UCSD-AML1 (cell line): Measurements from ENCODE around the gene PCSK4.

Source experiments
- DNase-seq: peaks from one replicate; lab custom pipeline; 2025; ENCODE audit not compliant: unreplicated experiment; lab: John Stamatoyannopoulos, UW

The PCSK4 gene

GRCh38 chr19:1457031-1457739 is 33.0 kb downstream of the PCSK4 start:
- DNase-seq: no peak

GRCh38 chr19:1456121-1456900 is 33.8 kb downstream of the PCSK4 start:
- no peak for DNase-seq

- peak; percentile 81 for DNase-seq
Observed at GRCh38 chr19:1455336-1456120, 34.6 kb downstream of the PCSK4 start.

DNA sequence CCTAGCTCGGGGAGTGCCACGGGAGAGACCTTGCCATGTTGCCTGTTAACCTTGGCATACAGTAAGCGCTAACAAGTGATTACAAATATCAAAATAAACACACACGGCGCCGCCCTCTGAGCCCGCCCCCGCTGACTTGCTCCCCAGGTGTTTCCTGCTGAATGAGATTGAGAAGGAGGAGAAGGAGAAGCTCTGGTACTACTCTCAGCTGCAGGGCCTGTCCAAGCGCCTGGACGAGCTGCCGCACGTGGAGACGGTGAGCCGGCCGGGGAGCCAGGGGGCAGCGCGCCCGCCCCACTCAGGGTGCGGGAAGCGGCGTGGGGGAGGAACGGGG is 35.2 kb downstream of the PCSK4 start:
- peak; percentile 36 for DNase-seq

GRCh38 chr19:1453525-1454364 is 36.4 kb downstream of the PCSK4 start:
- peak; percentile 25 for DNase-seq

DNA sequence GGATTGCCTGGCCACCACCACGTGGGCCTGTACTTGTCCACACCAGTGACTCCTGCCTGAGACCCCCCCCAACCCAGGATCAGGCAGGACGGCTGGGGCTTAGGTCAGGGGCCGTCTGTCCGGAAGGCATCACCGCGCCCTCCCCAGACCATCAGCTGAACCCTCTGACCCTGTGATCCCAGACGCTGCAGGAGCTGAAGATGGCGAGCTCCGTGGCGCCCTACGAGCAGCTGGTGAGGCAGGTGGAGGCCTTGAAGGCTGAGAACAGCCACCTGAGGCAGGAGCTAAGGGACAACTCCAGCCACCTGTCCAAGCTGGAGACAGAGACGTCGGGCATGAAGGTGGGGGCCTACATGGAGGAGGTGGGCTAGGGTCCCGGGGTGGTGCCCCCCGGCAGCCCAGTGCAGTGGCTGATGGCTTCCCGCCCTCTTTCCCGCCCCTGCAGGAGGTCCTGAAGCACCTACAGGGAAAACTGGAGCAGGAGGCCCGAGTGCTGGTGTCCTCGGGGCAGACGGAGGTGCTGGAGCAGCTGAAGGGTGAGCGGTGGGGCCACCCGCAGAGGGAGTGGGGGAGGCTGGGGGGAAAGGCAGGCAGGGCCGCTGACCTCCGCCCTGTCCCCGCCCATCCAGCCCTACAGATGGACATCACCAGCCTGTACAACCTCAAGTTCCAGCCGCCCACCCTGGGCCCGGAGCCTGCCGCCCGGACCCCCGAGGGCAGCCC is 37.2 kb downstream of the PCSK4 start:
- DNase-seq: no peak

DNA sequence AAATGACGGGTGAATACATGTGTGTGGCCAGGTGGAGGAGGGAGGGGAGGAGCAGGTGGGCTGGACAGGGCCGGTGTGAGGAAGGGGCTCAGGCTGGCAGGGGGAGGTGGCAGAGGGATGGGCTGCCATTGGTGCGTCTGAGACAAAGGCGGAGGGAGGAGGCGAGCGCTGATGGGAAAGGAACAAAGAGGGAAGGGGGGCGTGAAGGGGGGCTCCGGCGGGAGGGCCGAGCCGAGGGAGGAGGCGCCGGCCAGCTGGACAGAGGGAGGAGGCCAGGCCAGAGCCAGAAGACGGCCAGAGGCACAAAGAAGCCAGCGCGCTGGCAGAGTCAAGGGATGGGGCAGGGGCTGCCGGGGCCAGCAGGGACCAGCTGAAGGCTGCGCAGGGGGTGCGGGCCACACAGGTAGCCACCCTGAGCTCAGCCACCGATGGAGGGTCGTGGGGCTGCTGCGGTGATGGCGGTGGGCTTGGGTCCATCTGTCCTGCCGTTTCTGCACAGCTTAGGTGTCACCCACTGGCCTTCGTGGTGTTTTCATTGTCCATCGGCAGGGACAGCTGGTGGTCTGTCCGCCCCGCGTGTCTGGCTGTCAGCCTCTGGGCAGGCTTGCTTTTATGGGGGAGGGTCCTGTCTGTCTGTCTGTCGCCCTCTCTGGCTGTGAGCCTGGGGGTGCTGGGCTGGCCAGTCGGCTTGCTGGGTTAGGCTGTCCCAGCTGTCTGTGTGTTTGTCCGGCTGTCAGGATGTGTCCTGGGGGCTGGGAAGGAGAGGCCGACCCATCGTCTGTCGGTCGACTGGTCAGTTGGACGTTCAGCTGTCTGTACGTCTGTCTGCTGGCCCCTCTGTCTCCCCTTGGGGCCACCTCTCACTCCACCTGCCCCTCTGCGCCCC is 38.0 kb downstream of the PCSK4 start:
- no peak for DNase-seq

GRCh38 chr19:1450735-1451731 is 39.1 kb downstream of the PCSK4 start:
- no peak for DNase-seq

- no peak for DNase-seq
Observed at GRCh38 chr19:1449467-1450442, 40.4 kb downstream of the PCSK4 start, which contains the start of gene APC2. Gene APC2 (plus strand): TSS chr19:1450121. CDS start chr19:1453002, 2,881 bp downstream.

GRCh38 chr19:1447944-1448343 is 42.2 kb downstream of the PCSK4 start:
- DNase-seq: no peak

GRCh38 chr19:1447504-1447903 is 42.6 kb downstream of the PCSK4 start:
- no peak for DNase-seq

DNA sequence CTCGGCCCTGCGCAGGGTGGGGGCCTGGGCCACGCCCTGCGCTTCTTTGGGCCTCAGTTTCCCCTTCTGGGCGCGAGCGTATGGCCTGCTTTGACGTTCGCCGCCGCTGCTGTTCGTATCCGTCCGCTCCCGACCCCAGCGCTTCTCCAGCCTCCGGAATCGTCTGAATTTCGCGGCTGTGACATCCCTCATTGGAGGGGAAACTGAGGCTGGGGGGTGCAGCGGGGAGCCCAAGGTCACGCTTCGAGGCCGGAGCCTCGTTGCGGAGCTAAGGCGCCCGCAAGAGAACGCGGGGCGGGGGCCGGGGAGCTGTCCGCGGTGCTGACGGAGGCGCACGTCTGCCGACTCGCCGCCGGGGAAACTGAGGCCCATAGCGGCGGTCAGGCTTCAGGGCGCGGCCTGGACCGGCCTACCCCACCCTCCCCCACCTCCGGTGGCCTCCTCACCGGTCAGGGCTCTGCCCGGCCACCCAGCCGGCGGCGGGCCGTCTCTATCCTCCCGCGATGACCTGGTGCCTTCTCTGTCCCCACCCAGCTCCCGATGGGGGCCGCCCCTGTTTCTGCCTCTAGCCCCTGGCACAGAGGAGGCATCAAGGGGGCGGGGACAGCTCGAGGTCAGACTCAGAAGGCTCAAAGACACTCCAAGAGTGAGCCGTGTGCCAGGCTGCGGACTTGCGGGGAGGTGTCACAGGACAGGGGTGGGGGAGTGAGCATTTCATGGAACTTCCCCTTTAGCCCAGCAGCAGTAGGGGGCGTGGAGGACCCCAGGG is 43.3 kb downstream of the PCSK4 start:
- DNase-seq: no peak

DNA sequence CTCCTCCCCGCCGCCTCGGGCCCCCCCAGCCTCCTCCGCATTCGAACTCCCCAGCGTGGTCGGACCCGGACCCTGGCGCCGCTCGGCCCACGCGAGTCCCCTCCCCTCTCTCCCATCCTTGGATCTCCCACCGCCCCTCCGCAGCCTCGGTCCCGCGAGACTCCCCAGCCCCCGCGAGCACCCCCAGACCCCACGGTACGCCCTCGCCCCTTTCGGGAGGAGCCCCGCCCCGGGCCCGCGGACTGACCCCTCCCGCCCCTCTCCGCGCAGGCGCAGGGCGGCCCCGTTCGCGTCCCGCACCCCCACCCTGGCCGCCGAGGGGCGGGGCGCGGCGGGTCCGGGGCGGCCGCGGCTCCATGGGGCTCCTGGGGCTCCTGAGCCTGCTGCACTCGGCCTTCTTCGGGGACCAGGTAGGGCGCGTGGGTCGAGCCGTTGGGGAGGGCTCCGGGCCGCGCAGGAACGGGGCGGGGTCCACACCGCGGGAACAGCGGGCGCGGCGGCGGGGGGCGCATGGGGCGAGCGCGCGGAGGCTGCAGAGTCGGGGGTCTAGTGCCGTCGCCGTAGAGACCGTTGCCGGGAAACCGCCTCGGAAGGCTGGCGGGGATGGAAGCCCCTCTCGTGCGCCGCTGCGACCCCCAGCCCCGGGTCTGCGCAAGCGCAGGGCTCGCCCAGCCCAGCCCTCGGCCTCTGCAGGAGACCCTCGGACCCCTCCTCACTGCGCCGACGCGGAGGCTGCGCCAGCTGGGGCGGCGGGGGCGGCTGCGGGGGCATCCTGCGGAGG is 44.0 kb downstream of the PCSK4 start:
- DNase-seq: no peak

GRCh38 chr19:1445185-1445931 is 44.8 kb downstream of the PCSK4 start:
- DNase-seq: peak; percentile 79
